Measurements from ENCODE around the gene ZNF768. TPM values are rescaled to one million over a fixed set of nuclear protein-coding genes. Genes with fewer than 3 reads are reported as not detected.
A peak's percentile ranks its signal among the peaks of the same experiment; 100 is the strongest.

The ZNF768 gene
- total and polyA plus RNA-seq, 2 of the 13 experiments (the other 11 are each of a cell fraction or from before 2014, with no cell fraction given) = 26.7 to 34.4 TPM

GRCh38 chr16:30528799-30529457, 2.6 kb upstream of the ZNF768 start (continued):
- 0 out of 2 replicates have a peak, but pooled peaks have one; percentile 58 for TF ChIP-seq NCOA1 (CRISPR knock-in tag; IDR thresholded peaks at IDR 0.05)
- TF ChIP-seq ZNF468 (CRISPR knock-in tag; IDR thresholded peaks at IDR 0.05) = no peak
- 0 out of 2 replicates have a peak, but pooled peaks have one; percentile 35 for TF ChIP-seq ARHGAP35 (CRISPR knock-in tag; IDR thresholded peaks at IDR 0.05; ENCODE audit: borderline replicate concordance)
- TF ChIP-seq ZNF879 (CRISPR knock-in tag; IDR thresholded peaks at IDR 0.05) = no peak
- TF ChIP-seq, protein P1, sequence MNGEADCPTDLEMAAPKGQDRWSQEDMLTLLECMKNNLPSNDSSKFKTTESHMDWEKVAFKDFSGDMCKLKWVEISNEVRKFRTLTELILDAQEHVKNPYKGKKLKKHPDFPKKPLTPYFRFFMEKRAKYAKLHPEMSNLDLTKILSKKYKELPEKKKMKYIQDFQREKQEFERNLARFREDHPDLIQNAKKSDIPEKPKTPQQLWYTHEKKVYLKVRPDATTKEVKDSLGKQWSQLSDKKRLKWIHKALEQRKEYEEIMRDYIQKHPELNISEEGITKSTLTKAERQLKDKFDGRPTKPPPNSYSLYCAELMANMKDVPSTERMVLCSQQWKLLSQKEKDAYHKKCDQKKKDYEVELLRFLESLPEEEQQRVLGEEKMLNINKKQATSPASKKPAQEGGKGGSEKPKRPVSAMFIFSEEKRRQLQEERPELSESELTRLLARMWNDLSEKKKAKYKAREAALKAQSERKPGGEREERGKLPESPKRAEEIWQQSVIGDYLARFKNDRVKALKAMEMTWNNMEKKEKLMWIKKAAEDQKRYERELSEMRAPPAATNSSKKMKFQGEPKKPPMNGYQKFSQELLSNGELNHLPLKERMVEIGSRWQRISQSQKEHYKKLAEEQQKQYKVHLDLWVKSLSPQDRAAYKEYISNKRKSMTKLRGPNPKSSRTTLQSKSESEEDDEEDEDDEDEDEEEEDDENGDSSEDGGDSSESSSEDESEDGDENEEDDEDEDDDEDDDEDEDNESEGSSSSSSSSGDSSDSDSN (CRISPR knock-in tag; IDR thresholded peaks at IDR 0.05) = 0 out of 2 replicates have a peak, but pooled peaks have one; percentile 13
- no peak for TF ChIP-seq RXRA (CRISPR knock-in tag; IDR thresholded peaks at IDR 0.05)
- no peak for TF ChIP-seq ZNF451 (CRISPR knock-in tag; IDR thresholded peaks at IDR 0.05)
- TF ChIP-seq TARDBP (CRISPR knock-in tag; IDR thresholded peaks at IDR 0.05) = no peak
- TF ChIP-seq RBFOX2 (IDR thresholded peaks at IDR 0.05; ENCODE audit: low read depth, low read length) = 0 out of 2 replicates have a peak, but pooled peaks have one; percentile 11
- TF ChIP-seq ZNF670 (CRISPR knock-in tag; IDR thresholded peaks at IDR 0.05; ENCODE audit: borderline replicate concordance) = no peak
- TF ChIP-seq ZNF225 (CRISPR knock-in tag; IDR thresholded peaks at IDR 0.05) = peak; percentile 46; the same call in 1 of the 2 replicates
- 0 out of 2 replicates have a peak, but pooled peaks have one; percentile 48 for TF ChIP-seq ATF7-NPFF (CRISPR knock-in tag; IDR thresholded peaks at IDR 0.05; ENCODE audit: low read depth)
- TF ChIP-seq ZNF713 (CRISPR knock-in tag; IDR thresholded peaks at IDR 0.05) = 0 out of 2 replicates have a peak, but pooled peaks have one; percentile 54
- TF ChIP-seq NR0B2 (CRISPR knock-in tag; IDR thresholded peaks at IDR 0.05) = 0 out of 2 replicates have a peak, but pooled peaks have one; percentile 17
- TF ChIP-seq PAF1 (CRISPR knock-in tag; IDR thresholded peaks at IDR 0.05) = peak; percentile 54; the same call in 1 of the 2 replicates
- TF ChIP-seq DR1 (CRISPR knock-in tag; IDR thresholded peaks at IDR 0.05) = 0 out of 2 replicates have a peak, but pooled peaks have one; percentile 9
- TF ChIP-seq, protein P2, sequence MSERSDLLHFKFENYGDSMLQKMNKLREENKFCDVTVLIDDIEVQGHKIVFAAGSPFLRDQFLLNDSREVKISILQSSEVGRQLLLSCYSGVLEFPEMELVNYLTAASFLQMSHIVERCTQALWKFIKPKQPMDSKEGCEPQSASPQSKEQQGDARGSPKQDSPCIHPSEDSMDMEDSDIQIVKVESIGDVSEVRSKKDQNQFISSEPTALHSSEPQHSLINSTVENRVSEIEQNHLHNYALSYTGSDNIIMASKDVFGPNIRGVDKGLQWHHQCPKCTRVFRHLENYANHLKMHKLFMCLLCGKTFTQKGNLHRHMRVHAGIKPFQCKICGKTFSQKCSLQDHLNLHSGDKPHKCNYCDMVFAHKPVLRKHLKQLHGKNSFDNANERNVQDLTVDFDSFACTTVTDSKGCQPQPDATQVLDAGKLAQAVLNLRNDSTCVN (CRISPR knock-in tag; IDR thresholded peaks at IDR 0.05; ENCODE audit: borderline replicate concordance) = no peak
- 0 out of 2 replicates have a peak, but pooled peaks have one; percentile 13 for TF ChIP-seq NRL (CRISPR knock-in tag; IDR thresholded peaks at IDR 0.05; ENCODE audit: borderline replicate concordance)
- 0 out of 2 replicates have a peak, but pooled peaks have one; percentile 6 for TF ChIP-seq POLR2AphosphoS5 (IDR thresholded peaks at IDR 0.05; ENCODE audit: low read depth, low read length)
- TF ChIP-seq ZC3H13 (CRISPR knock-in tag; IDR thresholded peaks at IDR 0.05) = peak; percentile 95
- TF ChIP-seq ZNF530 (CRISPR knock-in tag; IDR thresholded peaks at IDR 0.05; ENCODE audit: low read depth) = 0 out of 2 replicates have a peak, but pooled peaks have one; percentile 49
- peak; percentile 19; the same call in 1 of the 2 replicates for TF ChIP-seq ZNF350 (CRISPR knock-in tag; IDR thresholded peaks at IDR 0.05; ENCODE audit: borderline replicate concordance, low read depth)
- TF ChIP-seq DNMT1 (CRISPR knock-in tag; IDR thresholded peaks at IDR 0.05) = no peak
- no peak for TF ChIP-seq SIN3A (IDR thresholded peaks at IDR 0.05; ENCODE audit: borderline replicate concordance, low read depth, low read length)
- TF ChIP-seq POLR2A (IDR thresholded peaks at IDR 0.05; ENCODE audit: insufficient read depth in 1 of 2, low read depth in 2 of 2, low read length in 2 of 2) = peak; percentile 25 to 63; a peak in 3 of 4 replicates
- TF ChIP-seq HMG20B (CRISPR knock-in tag; conservative IDR thresholded peaks at IDR 0.05) = no peak
- no peak for TF ChIP-seq KMT2B (CRISPR knock-in tag; IDR thresholded peaks at IDR 0.05)

All from HepG2 (cell line).